ENCODE results near the gene CABP2. TPM values are rescaled to one million over a fixed set of nuclear protein-coding genes. Genes with fewer than 3 reads are reported as not detected.
"Not testable (repeated sequence)": the region's sequence is repeated elsewhere in the genome, so short reads cannot be mapped to it uniquely, and the experiment has no call there.

The CABP2 gene
- polyA plus RNA-seq, 10 donors, result not detected

- no peak for DNase-seq
Observed at GRCh38 chr11:67539550-67539949, 16.3 kb upstream of the CABP2 start.

GRCh38 chr11:67538823-67539505, 15.7 kb upstream of the CABP2 start:
- no peak for DNase-seq

DNA sequence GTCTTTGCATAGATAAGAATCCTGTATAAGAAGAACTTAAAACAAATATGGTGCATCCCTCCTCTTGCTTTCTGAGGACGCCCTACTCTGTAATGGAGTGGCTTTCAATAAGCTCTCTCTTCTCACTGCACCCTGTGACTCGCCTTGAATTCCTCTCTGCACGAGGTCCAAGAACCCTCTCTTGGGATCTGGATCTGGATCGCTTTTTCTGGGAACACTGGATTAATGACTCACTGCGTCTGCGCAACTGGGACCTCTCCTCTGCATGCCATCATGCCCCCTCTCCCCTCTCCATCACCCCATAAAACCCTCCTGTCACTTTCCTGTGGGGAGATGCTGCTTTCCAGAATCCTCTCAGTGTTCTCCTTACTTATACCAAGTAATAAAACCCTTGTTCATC, 15.1 kb upstream of the CABP2 start:
- no peak for DNase-seq

- no peak for DNase-seq
Observed at GRCh38 chr11:67535561-67535960, 12.3 kb upstream of the CABP2 start.

- no peak for DNase-seq
Observed at GRCh38 chr11:67534070-67534679, 10.9 kb upstream of the CABP2 start.

DNA sequence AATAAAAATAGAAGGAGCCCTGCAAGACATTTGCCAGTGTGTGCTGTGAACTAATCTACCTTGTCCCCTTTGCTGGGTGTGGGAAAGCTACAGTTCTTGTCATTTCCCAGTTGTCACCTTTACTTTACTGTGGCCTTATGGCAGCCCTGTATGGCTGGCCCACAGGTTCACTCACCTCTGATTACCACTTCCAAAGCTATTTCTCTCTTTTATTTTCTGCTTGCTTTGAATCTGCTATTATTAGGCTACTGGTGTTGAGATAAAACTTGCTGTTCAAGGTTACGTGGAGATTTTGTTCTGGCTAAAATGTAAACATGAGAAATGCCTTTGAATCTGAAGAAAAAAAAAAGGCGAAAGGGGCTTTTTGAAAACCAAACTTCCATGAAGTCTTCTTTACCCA, 9.6 kb upstream of the CABP2 start:
- no peak for DNase-seq

DNA sequence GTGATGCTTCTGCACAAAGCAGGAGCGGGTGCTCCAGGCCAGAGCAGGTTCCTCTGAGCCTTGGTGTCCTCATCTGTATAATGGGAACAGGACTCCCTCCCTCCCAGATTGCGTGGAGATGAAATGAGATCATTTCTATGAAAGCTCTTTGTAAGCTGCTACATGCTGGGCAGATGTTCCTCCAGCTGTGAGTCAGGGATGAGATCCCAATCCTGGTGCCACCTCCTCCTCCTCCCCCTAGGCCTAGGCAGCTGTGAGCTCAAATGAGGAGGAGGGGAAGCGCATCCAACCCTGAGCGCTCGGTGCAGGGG, 7.0 kb upstream of the CABP2 start:
- no peak for DNase-seq

GRCh38 chr11:67528376-67528775, 5.1 kb upstream of the CABP2 start:
- DNase-seq, result no peak

DNA sequence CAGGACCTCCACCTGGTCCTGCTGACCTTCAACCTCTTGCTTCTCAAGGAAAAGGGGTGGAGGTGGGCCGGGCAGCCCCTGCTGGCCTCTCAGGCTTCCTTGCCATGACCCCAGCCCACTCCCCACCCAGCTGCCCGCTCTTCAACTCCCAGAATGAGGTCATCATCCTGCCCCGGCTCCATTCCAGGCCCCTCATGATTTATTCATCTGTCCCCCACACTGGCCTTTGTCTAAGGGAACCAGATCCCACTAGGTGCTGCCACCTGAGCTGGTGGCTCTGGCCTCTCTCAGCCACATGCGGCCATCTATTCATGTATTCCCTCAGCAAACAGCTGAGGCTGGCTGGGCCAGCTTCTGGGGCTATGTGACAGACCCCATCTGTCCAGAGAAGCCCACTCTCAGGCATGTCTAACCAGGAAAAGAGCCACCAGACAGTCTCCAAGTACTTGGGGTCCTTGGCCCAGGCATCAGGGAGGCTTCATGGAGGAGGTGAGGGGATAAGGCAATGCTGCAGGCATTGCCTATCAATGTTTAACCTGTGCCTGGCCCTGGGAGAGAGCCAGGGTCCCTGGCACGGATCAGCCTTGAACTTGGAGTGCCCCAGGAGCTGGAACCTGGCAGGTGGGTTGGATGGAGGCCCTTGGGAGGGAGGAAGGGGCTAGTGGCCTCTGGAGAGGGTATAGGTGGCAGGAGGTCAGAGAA, 2.2 kb upstream of the CABP2 start:
- DNase-seq, result no peak

GRCh38 chr11:67524480-67524808, 1.2 kb upstream of the CABP2 start:
- DNase-seq, result no peak

DNA sequence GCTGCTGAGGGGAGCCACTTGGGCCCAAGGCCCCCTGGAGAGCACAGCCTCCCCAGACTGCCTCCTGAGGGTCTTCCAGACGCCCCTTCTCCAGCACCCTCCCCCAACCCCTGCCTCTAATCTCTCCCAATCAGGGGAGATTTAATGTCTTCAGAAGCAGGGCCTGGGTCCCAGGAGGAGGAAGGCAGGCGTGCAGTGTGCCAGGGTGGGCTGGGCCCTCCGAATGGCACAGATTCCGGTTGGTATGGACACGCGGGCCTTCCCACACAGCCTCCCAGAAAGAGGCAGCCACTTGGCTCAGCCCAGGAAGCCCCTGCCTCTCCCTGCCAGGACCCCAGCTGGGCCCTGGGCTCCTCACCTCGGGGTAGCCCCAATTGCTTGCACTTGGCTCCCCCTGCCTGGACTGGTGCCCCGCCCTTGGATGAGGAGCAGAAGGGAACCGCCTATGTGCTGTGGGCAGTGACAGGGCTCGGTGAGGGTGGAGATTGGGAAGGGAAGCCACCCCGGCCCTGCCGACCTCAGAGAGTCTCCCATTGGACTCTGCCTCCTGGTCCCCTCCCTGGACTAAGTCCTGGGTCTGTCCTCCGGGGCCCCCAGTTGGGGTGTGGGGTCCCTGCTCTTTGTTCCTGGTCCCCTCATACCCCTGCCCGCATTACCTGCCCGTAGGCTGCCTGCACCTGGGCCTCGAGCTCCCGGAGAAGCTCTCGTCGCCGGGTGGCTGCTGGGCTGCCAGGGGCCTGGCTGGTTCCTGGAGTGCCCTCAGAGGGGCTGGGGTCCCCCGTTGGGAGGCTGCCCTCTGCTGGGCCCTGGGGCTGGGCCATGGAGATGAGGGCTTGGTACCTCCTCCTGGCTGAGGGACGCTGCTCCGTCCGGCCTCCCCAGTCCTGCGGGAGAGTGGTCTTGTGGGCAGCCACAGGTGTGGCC, 572 bp upstream of the CABP2 start:
- no peak for DNase-seq

DNA sequence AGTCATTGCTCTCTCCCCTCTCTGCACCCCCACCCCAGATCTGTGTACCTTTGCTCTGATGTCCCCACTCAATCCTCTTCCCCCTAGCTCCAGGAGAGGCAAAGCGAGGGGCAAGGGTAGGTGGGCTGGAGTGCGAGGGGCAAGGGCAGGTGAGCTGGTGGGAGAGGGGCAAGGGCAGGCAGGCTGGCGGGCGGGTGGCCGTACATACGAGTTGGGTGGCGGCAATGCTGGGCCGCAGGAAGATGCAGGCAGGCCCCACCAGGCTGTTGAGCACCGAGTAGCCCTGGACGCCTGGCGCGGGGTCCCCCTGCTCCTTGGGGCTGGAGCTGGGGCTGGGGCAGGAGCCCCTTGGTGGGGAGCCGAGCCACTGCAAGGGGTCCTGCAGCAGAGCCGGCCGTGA, 908 bp downstream of the CABP2 start:
- no peak for DNase-seq

GRCh38 chr11:67521924-67522323, 1.3 kb downstream of the CABP2 start:
- DNase-seq, result no peak

- no peak for DNase-seq
Observed at GRCh38 chr11:67520856-67521824, 2.1 kb downstream of the CABP2 start.

- DNase-seq, result no peak
Observed at GRCh38 chr11:67519726-67520125, 3.5 kb downstream of the CABP2 start.

DNA sequence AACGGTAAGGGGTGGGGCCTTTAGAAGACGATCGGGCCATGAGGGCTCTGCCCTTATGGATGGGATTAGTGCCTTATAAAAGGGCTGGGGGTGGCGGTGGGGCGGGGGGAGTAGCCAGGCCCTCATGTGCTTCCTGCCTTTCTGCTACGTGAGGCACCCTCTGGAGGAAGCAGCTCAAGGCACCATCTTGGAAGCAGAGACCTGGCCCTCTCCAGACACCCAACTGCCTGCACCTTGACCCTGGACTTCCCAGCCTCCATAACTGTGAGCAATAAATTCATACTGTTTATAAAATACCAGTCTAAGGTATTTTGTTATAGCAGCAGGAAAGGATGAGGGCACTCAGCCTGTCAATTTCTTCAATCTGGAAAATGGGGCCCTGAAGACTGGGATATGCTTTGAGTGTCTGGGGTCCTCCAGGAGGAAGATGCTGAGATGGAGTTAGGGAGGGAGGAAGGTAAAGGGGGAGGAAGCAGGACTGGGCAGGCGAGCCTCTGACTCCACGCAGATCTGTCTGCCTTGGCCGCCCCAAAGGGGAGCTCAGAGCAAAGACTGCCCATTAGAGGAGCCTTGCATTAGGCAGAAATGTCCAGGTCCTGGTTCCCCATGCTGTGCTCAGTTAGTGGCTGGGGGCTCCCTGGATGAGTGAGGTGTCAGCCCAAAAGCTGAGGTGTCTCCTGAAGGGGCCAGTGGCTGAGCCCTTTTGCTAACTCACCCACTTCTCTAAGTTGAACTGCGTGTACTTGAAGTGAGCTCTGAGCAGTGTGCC, 5.3 kb downstream of the CABP2 start:
- DNase-seq, result no peak

DNA sequence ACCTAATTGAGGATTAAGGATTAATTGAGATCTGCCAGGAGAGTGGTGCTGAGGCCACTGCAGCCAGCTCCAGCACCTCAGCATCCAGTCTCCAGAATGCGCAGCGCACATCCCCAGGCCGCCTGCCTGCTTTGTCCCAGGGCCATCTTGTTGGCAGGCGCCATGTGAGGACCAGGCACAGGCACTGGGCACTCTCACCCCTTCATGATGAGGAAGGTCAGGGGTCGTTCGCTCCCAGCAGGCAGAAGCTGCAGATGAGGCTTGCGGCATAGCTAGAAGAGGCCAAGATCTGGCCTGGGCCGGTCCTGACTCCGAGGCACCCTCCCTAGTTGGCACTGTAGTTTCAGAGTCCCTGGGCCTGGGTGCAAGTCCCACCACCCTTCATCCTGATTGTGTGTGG, 6.4 kb downstream of the CABP2 start:
- DNase-seq, result no peak

DNA sequence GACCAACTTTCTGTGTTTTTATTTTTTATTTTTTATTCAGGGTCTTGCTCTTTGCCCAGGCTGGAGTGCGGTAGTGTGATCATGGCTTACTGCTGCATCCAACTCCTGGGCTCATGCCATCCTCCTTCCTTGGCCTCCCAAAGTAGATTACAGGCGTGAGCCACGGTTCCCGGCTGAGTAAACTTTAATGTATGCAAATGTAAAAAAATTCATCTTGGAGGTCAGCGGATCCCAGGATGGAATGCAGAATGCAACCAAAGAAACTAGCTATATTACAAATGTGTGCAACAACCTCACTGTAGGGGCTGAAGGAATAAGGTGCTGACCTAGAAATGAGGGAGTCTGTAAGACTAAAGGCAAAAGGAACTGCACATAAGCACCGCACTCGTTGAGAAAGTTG, 9.1 kb downstream of the CABP2 start:
- no peak for DNase-seq

DNA sequence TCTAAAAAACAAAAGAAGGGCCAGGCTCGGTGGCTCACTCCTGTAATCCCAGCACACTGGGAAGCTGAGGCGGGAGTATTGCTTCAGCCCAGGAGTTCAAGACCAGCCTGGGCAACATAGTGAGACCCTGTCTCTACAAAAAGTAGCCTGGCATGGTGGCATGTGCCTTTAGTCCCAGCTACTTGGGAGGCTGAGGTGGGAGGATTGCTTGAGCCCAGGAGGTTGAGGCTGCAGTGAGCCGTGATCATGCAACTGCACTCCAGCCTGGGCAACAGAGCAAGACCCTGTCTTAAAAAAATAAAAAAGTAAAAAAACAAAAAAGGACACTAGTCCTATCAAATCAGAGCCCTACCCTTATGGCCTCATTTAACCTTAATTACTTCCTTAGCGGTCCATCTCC, 11.7 kb downstream of the CABP2 start:
- DNase-seq, result not testable (repeated sequence)

DNA sequence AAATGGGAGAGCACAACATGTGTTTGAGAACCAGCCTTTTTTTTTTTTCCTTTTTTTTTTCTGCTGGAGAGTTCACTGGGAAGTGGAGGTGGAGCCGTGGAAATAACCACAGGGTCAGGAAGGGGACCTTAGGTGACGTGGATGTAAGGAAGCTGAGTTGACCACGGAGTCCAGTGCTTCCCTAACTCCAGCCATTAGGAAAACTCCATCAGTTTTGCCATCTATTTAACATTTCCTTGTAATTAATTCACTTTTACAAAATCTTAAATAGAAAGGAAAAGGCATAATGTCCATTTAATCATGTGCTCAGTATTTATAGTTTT, 13.3 kb downstream of the CABP2 start:
- DNase-seq, result no peak
